ENCODE measurements around the gene SLC17A1. TPM values are rescaled to one million over a fixed set of nuclear protein-coding genes. Genes with fewer than 3 reads are reported as not detected.

Gene SLC17A1
- total RNA-seq, 1 experiment from 2014 or later: not detected

DNA sequence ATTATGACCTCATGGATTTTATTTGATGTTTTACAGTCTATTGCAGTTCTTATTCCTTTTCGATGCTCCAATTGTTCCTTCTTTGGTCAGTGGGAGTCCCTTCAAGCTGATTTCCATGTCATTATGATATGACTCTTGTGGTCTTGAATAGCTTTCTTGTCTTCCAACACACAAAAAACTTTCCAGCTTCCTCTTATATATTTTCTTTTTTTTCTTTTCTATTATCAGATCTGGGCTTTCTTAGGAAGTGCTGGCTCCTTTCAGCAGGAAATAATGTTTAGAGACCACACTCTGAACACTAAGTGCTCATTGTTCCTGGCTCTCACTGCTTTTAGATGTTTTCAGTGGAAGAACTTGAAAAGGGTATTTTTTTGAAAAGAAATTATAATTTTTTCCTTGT is 3.1 kb upstream of the SLC17A1 start:
- ChIA-PET CTCF (no interaction called here), POLR2A (ENCODE audit: low non-redundant PET) (no interaction called here)
- no TSS peak for BruUV-seq (replicated peaks)
- no peak for DNase-seq (ENCODE audit: low spot score)
- Histone ChIP-seq H3K27me3 (replicated peaks; ENCODE audit: insufficient read depth, low read depth, low read length, poor library complexity) (peaks cover 17% of the 10 kb centered on the region), H3K27ac (ENCODE audit: low read depth, low read length, poor library complexity, severe bottlenecking) (no peak overlapping the region), H3K4me3 (ENCODE audit: low read depth, low read length, poor library complexity, severe bottlenecking) (no peak overlapping the region), H3K4me1 (ENCODE audit: insufficient read depth, low read length, poor library complexity, severe bottlenecking) (no peaks in the 10 kb centered on the region), H3K9me3 (ENCODE audit: low read depth, low read length, poor library complexity, severe bottlenecking) (no peaks in the 10 kb centered on the region), H3K36me3 (ENCODE audit: insufficient read depth, low read length, poor library complexity, severe bottlenecking) (no peaks in the 10 kb centered on the region)
- TF ChIP-seq EZH2 (IDR thresholded peaks at IDR 0.05; ENCODE audit: borderline replicate concordance, low read depth, low read length, poor library complexity, severe bottlenecking): no peak
- TF ChIP-seq, protein P1, sequence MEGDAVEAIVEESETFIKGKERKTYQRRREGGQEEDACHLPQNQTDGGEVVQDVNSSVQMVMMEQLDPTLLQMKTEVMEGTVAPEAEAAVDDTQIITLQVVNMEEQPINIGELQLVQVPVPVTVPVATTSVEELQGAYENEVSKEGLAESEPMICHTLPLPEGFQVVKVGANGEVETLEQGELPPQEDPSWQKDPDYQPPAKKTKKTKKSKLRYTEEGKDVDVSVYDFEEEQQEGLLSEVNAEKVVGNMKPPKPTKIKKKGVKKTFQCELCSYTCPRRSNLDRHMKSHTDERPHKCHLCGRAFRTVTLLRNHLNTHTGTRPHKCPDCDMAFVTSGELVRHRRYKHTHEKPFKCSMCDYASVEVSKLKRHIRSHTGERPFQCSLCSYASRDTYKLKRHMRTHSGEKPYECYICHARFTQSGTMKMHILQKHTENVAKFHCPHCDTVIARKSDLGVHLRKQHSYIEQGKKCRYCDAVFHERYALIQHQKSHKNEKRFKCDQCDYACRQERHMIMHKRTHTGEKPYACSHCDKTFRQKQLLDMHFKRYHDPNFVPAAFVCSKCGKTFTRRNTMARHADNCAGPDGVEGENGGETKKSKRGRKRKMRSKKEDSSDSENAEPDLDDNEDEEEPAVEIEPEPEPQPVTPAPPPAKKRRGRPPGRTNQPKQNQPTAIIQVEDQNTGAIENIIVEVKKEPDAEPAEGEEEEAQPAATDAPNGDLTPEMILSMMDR (conservative IDR thresholded peaks at IDR 0.05; ENCODE audit: low read depth, low read length): no peak
- intact Hi-C loops (cut with micrococcal nuclease; ENCODE audit: unreplicated experiment): no loop called here

DNA sequence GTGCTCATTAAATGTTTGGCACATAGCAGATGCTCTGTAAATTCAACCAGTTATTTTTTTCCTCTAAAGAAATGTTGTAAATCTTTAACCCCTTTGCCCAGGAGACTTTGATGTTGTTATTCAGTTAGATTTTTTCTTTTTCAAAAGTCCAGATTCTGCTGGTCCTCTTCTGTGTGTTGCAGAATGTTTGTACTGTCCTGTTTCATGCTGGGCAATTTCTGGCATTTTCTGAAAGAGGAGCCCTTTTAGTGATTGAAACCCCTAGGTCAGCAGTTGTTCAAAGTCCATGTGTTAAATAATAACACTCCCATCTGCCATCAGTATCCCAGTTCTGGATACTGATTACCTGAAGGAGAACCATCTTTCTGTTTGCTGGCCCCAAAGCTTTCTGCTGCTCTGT is 1.3 kb upstream of the SLC17A1 start:
- Histone ChIP-seq H3K4me3 (ENCODE audit: low read depth, low read length, poor library complexity, severe bottlenecking) (no peak overlapping the region), H3K36me3 (ENCODE audit: insufficient read depth, low read length, poor library complexity, severe bottlenecking) (no peaks in the 10 kb centered on the region), H3K27me3 (replicated peaks; ENCODE audit: insufficient read depth, low read depth, low read length, poor library complexity) (peaks cover 17% of the 10 kb centered on the region), H3K9me3 (ENCODE audit: low read depth, low read length, poor library complexity, severe bottlenecking) (no peaks in the 10 kb centered on the region), H3K4me1 (ENCODE audit: insufficient read depth, low read length, poor library complexity, severe bottlenecking) (no peaks in the 10 kb centered on the region), H3K27ac (ENCODE audit: low read depth, low read length, poor library complexity, severe bottlenecking) (no peak overlapping the region)
- TF ChIP-seq, protein P1 (conservative IDR thresholded peaks at IDR 0.05; ENCODE audit: low read depth, low read length): no peak
- no peak for TF ChIP-seq EZH2 (IDR thresholded peaks at IDR 0.05; ENCODE audit: borderline replicate concordance, low read depth, low read length, poor library complexity, severe bottlenecking)
- BruUV-seq (replicated peaks): no TSS peak
- CTCF ChIA-PET: no interaction called here
- DNase-seq (ENCODE audit: low spot score): no peak
- intact Hi-C loops (cut with micrococcal nuclease; ENCODE audit: unreplicated experiment): no loop called here
- POLR2A ChIA-PET (ENCODE audit: low non-redundant PET): no interaction called here

DNA sequence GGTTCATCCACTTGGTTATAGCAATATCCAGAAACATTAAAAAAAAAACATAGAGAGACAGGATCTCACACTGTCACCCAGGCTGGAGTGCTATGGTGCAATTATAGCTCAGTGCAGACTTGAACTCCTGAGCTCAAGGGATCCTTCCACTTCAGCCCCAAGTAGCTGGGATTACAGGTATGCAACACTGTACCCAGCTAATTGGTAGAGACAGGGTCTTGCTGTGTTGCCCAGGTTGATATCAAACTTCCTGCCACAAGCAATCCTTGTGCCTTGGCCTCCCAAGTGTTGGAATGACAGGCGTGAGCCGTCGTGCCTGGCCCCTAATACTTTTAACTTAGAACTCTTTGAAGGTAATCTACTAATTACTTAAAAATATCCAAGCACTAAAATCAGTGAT is 818 bp upstream of the SLC17A1 start:
- no peak for DNase-seq (ENCODE audit: low spot score)
- ChIA-PET CTCF (no interaction called here), POLR2A (ENCODE audit: low non-redundant PET) (no interaction called here)
- no peak overlapping the region for H3K4me3 ChIP-seq (ENCODE audit: low read depth, low read length, poor library complexity, severe bottlenecking)
- H3K4me1 ChIP-seq (ENCODE audit: insufficient read depth, low read length, poor library complexity, severe bottlenecking): no peaks in the 10 kb centered on the region
- H3K27ac ChIP-seq (ENCODE audit: low read depth, low read length, poor library complexity, severe bottlenecking): no peak overlapping the region
- BruUV-seq (replicated peaks): no TSS peak
- no peaks in the 10 kb centered on the region for H3K36me3 ChIP-seq (ENCODE audit: insufficient read depth, low read length, poor library complexity, severe bottlenecking)
- intact Hi-C loops (cut with micrococcal nuclease; ENCODE audit: unreplicated experiment): no loop called here
- H3K27me3 ChIP-seq (replicated peaks; ENCODE audit: insufficient read depth, low read depth, low read length, poor library complexity): peaks cover 17% of the 10 kb centered on the region
- H3K9me3 ChIP-seq (ENCODE audit: low read depth, low read length, poor library complexity, severe bottlenecking): no peaks in the 10 kb centered on the region
- TF ChIP-seq, protein P1 (conservative IDR thresholded peaks at IDR 0.05; ENCODE audit: low read depth, low read length): no peak
- no peak for TF ChIP-seq EZH2 (IDR thresholded peaks at IDR 0.05; ENCODE audit: borderline replicate concordance, low read depth, low read length, poor library complexity, severe bottlenecking)
